Peyer's patch (tissue), 4 donors: ENCODE measurements around the gene NRROS. TPM values are rescaled to one million over a fixed set of nuclear protein-coding genes. Genes with fewer than 3 reads are reported as not detected.

Source experiments
- DNase-seq, 3 donors: peaks; one replicate each; pipeline ENCODE4 v3.0.0-alpha.2; 2017 to 2019
- H3K27ac ChIP-seq, 4 donors: fragments of 200-600 bp; sonication (generic); one replicate each; pipeline ENCODE4 v1.5.1; 2016 to 2019
- H3K27me3 ChIP-seq, 2 donors: fragments of 200-600 bp; sonication (generic); one replicate each; pipeline ENCODE4 v1.5.1; 2019
- H3K36me3 ChIP-seq, 3 donors: fragments of 200-600 bp; sonication (generic); one replicate each; pipeline ENCODE4 v1.5.1; 2016 to 2019
- H3K4me1 ChIP-seq, 4 donors: fragments of 200-600 bp; sonication (generic); one replicate each; pipeline ENCODE4 v1.5.1; 2016 to 2019
- H3K4me3 ChIP-seq, 4 donors: fragments of 200-600 bp; sonication (generic); 1 replicate in 3 of 4; 2 replicates in 1 of 4; pipeline ENCODE4 v1.5.1; 2016 to 2019; ENCODE audit warnings: mild to moderate bottlenecking in 1 of 4
- H3K9me3 ChIP-seq, 4 donors: fragments of 200-600 bp; sonication (generic); one replicate each; pipeline ENCODE4 v1.5.1; 2016 to 2019; ENCODE audit warnings: mild to moderate bottlenecking in 1 of 4
- CTCF ChIP-seq, 6 experiments: fragments of 450-650 bp in 4 of 6; fragments of 200-600 bp in 2 of 6; sonication (generic) in 1 of 6; IDR thresholded peaks; one replicate each; pipeline ENCODE4 v1.5.1; 2017 to 2019; ENCODE audit warnings: antibody characterized with exemption in 6 of 6, mild to moderate bottlenecking in 3 of 6, moderate library complexity in 1 of 6
- POLR2A ChIP-seq, 2 donors: fragments of 450-650 bp; IDR thresholded peaks; one replicate each; pipeline ENCODE4 v1.5.1; 2017; ENCODE audit warnings: antibody characterized with exemption in 2 of 2, mild to moderate bottlenecking in 2 of 2, moderate library complexity in 2 of 2
- total RNA-seq, 4 donors: library from RNA; depleted of rRNA; stranded (reverse); fragments of >200 nt; gene quantifications; one replicate each; pipeline ENCODE4 v1.1.0, GENCODE V29; 2016

The NRROS gene
- total RNA-seq, 4 donors from 2014 or later, result 0.70 to 10.7 (median 2.8) TPM

DNA sequence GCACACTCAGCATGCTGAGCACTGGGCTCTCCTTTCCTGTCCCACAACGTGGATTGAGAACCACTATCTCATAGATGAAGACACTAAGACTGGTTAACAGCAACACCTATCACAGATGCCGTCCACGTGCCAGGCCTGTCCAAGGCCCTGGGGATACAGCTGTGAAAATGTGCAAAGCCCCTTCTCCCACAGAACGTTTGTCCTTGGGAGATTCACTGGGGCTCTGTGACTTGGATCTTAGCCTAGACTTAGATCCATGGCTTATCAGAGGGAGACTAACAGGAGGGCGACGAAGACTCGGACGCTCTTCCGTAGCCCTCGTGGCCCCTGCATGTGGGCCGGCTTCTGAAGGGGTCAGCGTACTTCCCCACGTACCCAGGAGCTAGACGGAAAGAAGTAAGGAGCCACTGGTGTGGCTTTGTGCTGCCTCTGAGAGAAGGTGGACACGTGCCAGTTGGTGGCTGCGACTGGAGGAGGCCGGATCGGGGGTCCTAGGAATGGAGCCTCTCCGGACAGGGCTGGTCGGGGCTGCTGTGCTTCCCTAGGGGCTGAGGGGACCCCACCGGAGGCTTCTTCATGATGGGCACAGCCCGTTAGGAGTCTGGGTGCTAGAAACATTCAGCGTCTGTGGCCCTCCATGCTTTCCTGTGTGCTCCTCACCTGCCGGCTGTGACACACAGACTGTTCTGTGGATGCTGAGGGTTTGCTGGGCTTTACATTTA is 964 bp downstream of the NRROS start:
- Histone ChIP-seq H3K4me3 (peak overlapping the region; percentile 40 to 68 (median 53)), H3K4me1 (peaks cover 0 to 13% (median 7%) of the 10 kb centered on the region in 4 donors), H3K9me3 (no peaks in the 10 kb centered on the region), H3K27me3 (no peaks in the 10 kb centered on the region), H3K27ac (peak overlapping the region; percentile 59 to 96 (median 74)), H3K36me3 (no peaks in the 10 kb centered on the region)
- TF ChIP-seq POLR2A (IDR thresholded peaks at IDR 0.05) (no peak), CTCF (IDR thresholded peaks at IDR 0.05) (no peak)
- DNase-seq, result peak in 1 of 3 donors; percentile 34

- no peak for TF ChIP-seq CTCF (IDR thresholded peaks at IDR 0.05)
- TF ChIP-seq POLR2A (IDR thresholded peaks at IDR 0.05), result no peak
- Histone ChIP-seq H3K4me3 (peak overlapping the region in 1 of 4 donors; percentile 68), H3K27me3 (no peaks in the 10 kb centered on the region), H3K9me3 (no peaks in the 10 kb centered on the region), H3K27ac (peak overlapping the region in 2 of 4 donors; percentile 67 to 96), H3K4me1 (peaks cover 0 to 13% (median 7%) of the 10 kb centered on the region in 4 donors), H3K36me3 (no peaks in the 10 kb centered on the region)
- DNase-seq, result peak in 1 of 3 donors; percentile 23
Observed at GRCh38 chr3:196641333-196642054, 2.0 kb downstream of the NRROS start.

DNA sequence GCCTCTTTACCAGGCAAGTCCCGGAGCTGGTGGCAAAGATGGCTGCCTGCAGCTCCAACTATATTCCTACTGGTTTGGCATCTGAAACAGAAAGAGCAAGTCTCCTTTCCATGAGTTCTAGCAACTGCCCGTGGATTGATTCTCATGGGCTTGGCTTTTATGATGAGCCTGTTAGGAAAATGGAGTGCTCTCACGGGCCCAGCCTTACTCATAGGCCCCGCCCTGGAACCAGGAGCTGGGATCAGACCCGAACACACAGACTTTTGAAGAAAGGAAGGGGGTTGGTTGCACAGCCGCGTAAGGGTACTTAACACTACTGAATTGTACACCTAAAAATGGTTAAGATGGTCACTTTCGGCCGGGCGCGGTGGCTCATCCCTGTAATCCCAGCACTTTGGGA is 2.9 kb downstream of the NRROS start:
- Histone ChIP-seq H3K4me1 (peaks cover 0 to 13% (median 7%) of the 10 kb centered on the region in 4 donors), H3K27me3 (no peaks in the 10 kb centered on the region), H3K36me3 (no peaks in the 10 kb centered on the region), H3K4me3 (peak overlapping the region in 1 of 4 donors; percentile 6), H3K27ac (peak overlapping the region in 3 of 4 donors; percentile 29 to 96 (median 30)), H3K9me3 (no peaks in the 10 kb centered on the region)
- peak in 1 of 3 donors; percentile 28 for DNase-seq
- no peak for TF ChIP-seq CTCF (IDR thresholded peaks at IDR 0.05)
- TF ChIP-seq POLR2A (IDR thresholded peaks at IDR 0.05), result no peak

DNA sequence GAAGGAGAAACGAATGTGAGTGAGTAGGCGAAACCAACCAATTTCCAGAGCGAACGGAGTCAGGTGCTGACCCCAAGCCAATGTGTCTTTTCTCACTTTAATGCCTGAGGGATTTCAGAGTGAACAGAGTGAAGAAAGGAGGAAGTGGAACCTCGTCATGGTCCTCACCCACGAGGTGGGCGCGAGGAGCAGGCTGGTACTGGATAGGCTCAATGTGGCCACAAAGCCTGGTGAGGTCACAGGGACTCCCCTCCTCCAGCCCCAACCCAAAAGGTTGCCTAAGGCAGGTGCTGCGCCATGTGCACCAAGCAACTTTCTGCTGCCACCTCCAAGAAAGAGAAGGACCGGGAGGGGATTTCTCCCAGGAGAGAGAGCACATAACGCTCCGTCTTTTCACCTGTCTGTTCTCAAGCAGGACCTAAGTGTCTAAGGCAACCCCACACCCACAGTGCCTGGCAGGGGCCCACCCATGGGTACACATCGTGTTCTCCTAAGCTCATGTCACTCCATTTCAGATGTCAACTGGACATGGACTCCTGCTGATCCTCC is 3.8 kb downstream of the NRROS start:
- Histone ChIP-seq H3K36me3 (no peaks in the 10 kb centered on the region), H3K4me1 (peaks cover 0 to 13% (median 7%) of the 10 kb centered on the region in 4 donors), H3K27me3 (no peaks in the 10 kb centered on the region), H3K27ac (peak overlapping the region; percentile 39 to 96 (median 50)), H3K9me3 (no peaks in the 10 kb centered on the region), H3K4me3 (no peak overlapping the region)
- TF ChIP-seq POLR2A (IDR thresholded peaks at IDR 0.05), result no peak
- no peak for TF ChIP-seq CTCF (IDR thresholded peaks at IDR 0.05)
- DNase-seq, result peak in 2 of 3 donors; percentile 90 to 93

- peaks cover 0 to 10% (median 7%) of the 10 kb centered on the region in 4 donors for H3K4me1 ChIP-seq
- H3K9me3 ChIP-seq, result no peaks in the 10 kb centered on the region
- no peak for DNase-seq
- no peak overlapping the region for H3K4me3 ChIP-seq
- no peaks in the 10 kb centered on the region for H3K36me3 ChIP-seq
- no peak for TF ChIP-seq POLR2A (IDR thresholded peaks at IDR 0.05)
- no peak for TF ChIP-seq CTCF (IDR thresholded peaks at IDR 0.05)
- peak overlapping the region; percentile 39 to 96 (median 50) for H3K27ac ChIP-seq
- H3K27me3 ChIP-seq, result no peaks in the 10 kb centered on the region
Observed at GRCh38 chr3:196643761-196644160, 4.3 kb downstream of the NRROS start.
